ES-I3 (cell line): ENCODE measurements around the gene FSCN2.

ENCODE experiments used
- H3K36me3 ChIP-seq: 2 replicates; pipeline ENCODE4 v1.6.1; 2013; ENCODE audit warnings: mild to moderate bottlenecking, low read length, control low read depth, moderate library complexity; ENCODE audit not compliant: insufficient read depth
- H3K4me1 ChIP-seq: 2 replicates; pipeline ENCODE4 v1.6.1; 2013; ENCODE audit warnings: mild to moderate bottlenecking, control low read depth, low read length; ENCODE audit not compliant: insufficient read depth
- H3K9ac ChIP-seq: 2 replicates; pipeline ENCODE4 v1.6.1; 2013; ENCODE audit warnings: low read depth, mild to moderate bottlenecking, low read length, moderate library complexity
- H3K9me3 ChIP-seq: 2 replicates; pipeline ENCODE4 v1.6.1; 2013; ENCODE audit warnings: mild to moderate bottlenecking, low read length, moderate library complexity; ENCODE audit not compliant: control insufficient read depth, insufficient read depth

The FSCN2 gene

GRCh38 chr17:81535480-81536298, 7.5 kb downstream of the FSCN2 start:
- Histone ChIP-seq H3K4me1 (no peaks in the 10 kb centered on the region; the same call in 1 of the 2 replicates), H3K36me3 (no peaks in the 10 kb centered on the region; the same call in 1 of the 2 replicates), H3K9me3 (no peaks in the 10 kb centered on the region), H3K9ac (no peak overlapping the region)

GRCh38 chr17:81536299-81537290, 8.4 kb downstream of the FSCN2 start:
- H3K4me1 ChIP-seq = no peaks in the 10 kb centered on the region; the same call in 1 of the 2 replicates
- H3K9ac ChIP-seq = peak overlapping the region; percentile 23; the same call in 1 of the 2 replicates
- H3K36me3 ChIP-seq = no peaks in the 10 kb centered on the region; the same call in 1 of the 2 replicates
- no peaks in the 10 kb centered on the region for H3K9me3 ChIP-seq

- Histone ChIP-seq H3K9ac (peak overlapping the region; percentile 23; the same call in 1 of the 2 replicates), H3K4me1 (no peaks in the 10 kb centered on the region; the same call in 1 of the 2 replicates), H3K9me3 (no peaks in the 10 kb centered on the region), H3K36me3 (no peaks in the 10 kb centered on the region; the same call in 1 of the 2 replicates)
Measured at GRCh38 chr17:81537343-81537855, 9.2 kb downstream of the FSCN2 start.

GRCh38 chr17:81537856-81538555, 9.8 kb downstream of the FSCN2 start:
- no peaks in the 10 kb centered on the region for H3K9me3 ChIP-seq
- peaks cover under 1% of the 10 kb centered on the region for H3K36me3 ChIP-seq
- no peak overlapping the region for H3K9ac ChIP-seq
- no peaks in the 10 kb centered on the region; the same call in 1 of the 2 replicates for H3K4me1 ChIP-seq

- Histone ChIP-seq H3K4me1 (no peaks in the 10 kb centered on the region; the same call in 1 of the 2 replicates), H3K9ac (no peak overlapping the region), H3K9me3 (no peaks in the 10 kb centered on the region), H3K36me3 (peaks cover 6% of the 10 kb centered on the region)
Measured at GRCh38 chr17:81538651-81539570, 10.7 kb downstream of the FSCN2 start.

GRCh38 chr17:81539571-81539900, 11.4 kb downstream of the FSCN2 start:
- H3K36me3 ChIP-seq = peaks cover 6% of the 10 kb centered on the region
- H3K9ac ChIP-seq = no peak overlapping the region
- H3K9me3 ChIP-seq = no peaks in the 10 kb centered on the region
- H3K4me1 ChIP-seq = no peaks in the 10 kb centered on the region; the same call in 1 of the 2 replicates

GRCh38 chr17:81539961-81540675, 11.9 kb downstream of the FSCN2 start:
- Histone ChIP-seq H3K9ac (no peak overlapping the region), H3K36me3 (peaks cover 6% of the 10 kb centered on the region), H3K9me3 (no peaks in the 10 kb centered on the region), H3K4me1 (no peaks in the 10 kb centered on the region; the same call in 1 of the 2 replicates)

- Histone ChIP-seq H3K36me3 (peaks cover 6% of the 10 kb centered on the region), H3K9me3 (no peaks in the 10 kb centered on the region), H3K9ac (no peak overlapping the region), H3K4me1 (no peaks in the 10 kb centered on the region; the same call in 1 of the 2 replicates)
Measured at GRCh38 chr17:81540676-81541027, 12.5 kb downstream of the FSCN2 start.

- H3K36me3 ChIP-seq = peaks cover 6% of the 10 kb centered on the region
- no peaks in the 10 kb centered on the region for H3K9me3 ChIP-seq
- H3K9ac ChIP-seq = no peak overlapping the region
- H3K4me1 ChIP-seq = no peaks in the 10 kb centered on the region; the same call in 1 of the 2 replicates
Measured at GRCh38 chr17:81541123-81541522, 12.9 kb downstream of the FSCN2 start.

- peaks cover 6% of the 10 kb centered on the region for H3K36me3 ChIP-seq
- no peak overlapping the region for H3K9ac ChIP-seq
- H3K9me3 ChIP-seq = no peaks in the 10 kb centered on the region
- no peaks in the 10 kb centered on the region; the same call in 1 of the 2 replicates for H3K4me1 ChIP-seq
Measured at GRCh38 chr17:81542431-81543338, 14.5 kb downstream of the FSCN2 start.

GRCh38 chr17:81543339-81543675, 15.1 kb downstream of the FSCN2 start:
- Histone ChIP-seq H3K9me3 (no peaks in the 10 kb centered on the region), H3K4me1 (no peaks in the 10 kb centered on the region), H3K36me3 (peaks cover 6% of the 10 kb centered on the region), H3K9ac (no peak overlapping the region)

GRCh38 chr17:81543756-81544155, 15.6 kb downstream of the FSCN2 start:
- no peak overlapping the region for H3K9ac ChIP-seq
- H3K9me3 ChIP-seq = no peaks in the 10 kb centered on the region
- no peaks in the 10 kb centered on the region for H3K4me1 ChIP-seq
- H3K36me3 ChIP-seq = peaks cover 6% of the 10 kb centered on the region
